Immature natural killer cell (primary cell): ENCODE data around the gene SNRPN. TPM values are rescaled to one million over a fixed set of nuclear protein-coding genes. Genes with fewer than 3 reads are reported as not detected.
"Not testable (repeated sequence)": the region's sequence is repeated elsewhere in the genome, so short reads cannot be mapped to it uniquely, and the experiment has no call there.

Experiments used
- DNase-seq, 3 donors: peaks; one replicate each; pipeline ENCODE4 v3.0.0; 2022; ENCODE audit warnings: mixed read lengths in 1 of 3
- H3K27ac Mint-ChIP-seq, 6 donors: one replicate each; pipeline ENCODE4 v1.8.0; 2020; ENCODE audit warnings: mixed read lengths in 6 of 6, mild to moderate bottlenecking in 5 of 6, inconsistent platforms in 4 of 6, moderate library complexity in 3 of 6
- H3K27me3 Mint-ChIP-seq, 3 donors: one replicate each; pipeline ENCODE4 v1.8.0; 2020 to 2021; ENCODE audit warnings: low read depth in 3 of 3, mild to moderate bottlenecking in 3 of 3, mixed read lengths in 3 of 3, moderate library complexity in 3 of 3, inconsistent platforms in 1 of 3
- H3K36me3 Mint-ChIP-seq, 3 donors: one replicate each; pipeline ENCODE4 v1.8.0; 2020; ENCODE audit warnings: mixed read lengths in 3 of 3, inconsistent platforms in 2 of 3, mild to moderate bottlenecking in 2 of 3
- H3K4me1 Mint-ChIP-seq, 2 donors: one replicate each; pipeline ENCODE4 v1.8.0; 2020; ENCODE audit warnings: inconsistent platforms in 2 of 2, mild to moderate bottlenecking in 2 of 2, mixed read lengths in 2 of 2, moderate library complexity in 1 of 2
- H3K4me3 Mint-ChIP-seq, 5 donors: one replicate each; pipeline ENCODE4 v1.8.0; 2020; ENCODE audit warnings: mild to moderate bottlenecking in 5 of 5, mixed read lengths in 5 of 5, inconsistent platforms in 3 of 5, moderate library complexity in 3 of 5
- H3K9me3 Mint-ChIP-seq, 6 donors: one replicate each; pipeline ENCODE4 v1.8.0; 2020; ENCODE audit warnings: mild to moderate bottlenecking in 6 of 6, mixed read lengths in 6 of 6, inconsistent platforms in 4 of 6, moderate library complexity in 3 of 6
- polyA plus RNA-seq, 3 donors: library from polyadenylated mRNA; unstranded; fragments of 300-500 nt; fragmentation: Illumina TruSeq; gene quantifications; one replicate each; pipeline ENCODE4 v1.2.3, GENCODE V29; 2021

SNRPN gene
- polyA plus RNA-seq, 3 donors from 2014 or later: 247 to 301 (median 272) TPM

DNA sequence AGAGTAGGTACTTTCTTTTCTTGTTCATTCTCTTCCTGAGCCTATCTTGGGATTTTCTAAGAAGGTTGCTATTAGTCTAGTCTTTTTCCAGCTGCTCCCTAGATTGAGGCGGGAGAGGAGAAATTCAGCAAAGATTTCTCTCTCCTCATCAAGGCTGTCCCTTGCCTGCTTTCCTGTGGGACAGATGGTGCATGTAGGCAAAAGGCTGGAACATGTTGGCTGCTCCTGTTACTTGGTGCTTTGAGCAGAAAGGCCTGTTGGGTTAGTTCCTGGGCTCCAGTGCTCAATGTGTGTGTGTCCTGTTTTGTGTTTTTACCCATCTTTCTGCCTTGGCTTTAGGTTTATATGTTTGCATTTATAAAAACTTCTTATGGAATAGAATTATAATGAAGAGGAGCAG is 9.1 kb upstream of the SNRPN start:
- Mint-ChIP-seq H3K27me3 (peaks cover 2 to 6% (median 3%) of the 10 kb centered on the region in 3 donors), H3K27ac (no peak overlapping the region), H3K4me3 (no peak overlapping the region), H3K9me3 (peaks cover 0 to 12% (median 4%) of the 10 kb centered on the region in 6 donors), H3K36me3 (no peaks in the 10 kb centered on the region), H3K4me1 (no peaks in the 10 kb centered on the region)
- DNase-seq: no peak

DNA sequence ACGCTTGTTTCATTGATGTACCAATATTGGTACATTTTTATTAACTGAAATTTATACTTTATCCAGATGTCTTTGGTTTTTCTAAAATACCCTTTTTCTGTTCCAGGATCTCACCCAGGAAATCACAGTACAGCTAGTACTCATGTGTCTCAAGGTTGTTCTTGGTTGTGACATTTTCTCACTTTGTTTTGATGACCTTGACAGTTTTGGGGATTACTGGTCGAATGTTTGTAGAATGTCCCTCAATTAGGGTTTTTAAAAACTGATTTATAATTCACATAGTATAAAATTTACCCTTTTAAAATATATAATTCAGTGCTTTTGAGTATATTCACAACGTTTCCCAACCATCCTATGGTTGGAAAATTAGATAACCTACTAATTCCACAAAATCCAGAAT is 6.3 kb upstream of the SNRPN start:
- Mint-ChIP-seq H3K27me3 (peaks cover 2 to 9% (median 3%) of the 10 kb centered on the region in 3 donors), H3K4me3 (no peak overlapping the region), H3K36me3 (no peaks in the 10 kb centered on the region), H3K4me1 (no peaks in the 10 kb centered on the region), H3K9me3 (peaks cover 0 to 6% (median 3%) of the 10 kb centered on the region in 6 donors), H3K27ac (no peak overlapping the region)
- DNase-seq: no peak

DNA sequence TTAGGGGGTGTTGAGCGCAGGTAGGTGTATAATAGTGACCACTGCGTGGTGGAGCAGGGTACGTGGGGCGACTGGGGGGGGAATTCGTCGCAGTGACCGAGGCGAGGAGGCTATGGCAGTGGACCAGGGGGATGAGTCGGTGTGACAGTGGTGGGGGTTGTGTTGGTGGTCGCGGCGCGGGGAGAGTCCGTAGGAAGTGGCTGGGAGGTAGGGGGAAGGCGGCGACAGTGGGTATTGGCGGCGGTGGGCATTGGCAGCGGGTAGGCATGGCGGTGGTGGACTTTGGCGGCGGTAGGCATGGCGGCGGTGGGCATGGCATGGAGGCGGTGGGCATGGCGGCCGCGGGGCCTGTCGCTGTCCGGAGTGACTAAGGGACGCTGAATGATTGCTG is 739 bp downstream of the SNRPN start:
- Mint-ChIP-seq H3K27ac (peak overlapping the region; percentile 93 to 99 (median 96)), H3K36me3 (no peaks in the 10 kb centered on the region), H3K4me1 (peaks cover 26 to 44% of the 10 kb centered on the region in 2 donors), H3K4me3 (peak overlapping the region; percentile 92 to 99 (median 94)), H3K9me3 (peaks cover 0 to 9% (median 4%) of the 10 kb centered on the region in 6 donors), H3K27me3 (peaks cover 16 to 22% (median 19%) of the 10 kb centered on the region in 3 donors)
- DNase-seq: peak; percentile 39 to 49 (median 39)

DNA sequence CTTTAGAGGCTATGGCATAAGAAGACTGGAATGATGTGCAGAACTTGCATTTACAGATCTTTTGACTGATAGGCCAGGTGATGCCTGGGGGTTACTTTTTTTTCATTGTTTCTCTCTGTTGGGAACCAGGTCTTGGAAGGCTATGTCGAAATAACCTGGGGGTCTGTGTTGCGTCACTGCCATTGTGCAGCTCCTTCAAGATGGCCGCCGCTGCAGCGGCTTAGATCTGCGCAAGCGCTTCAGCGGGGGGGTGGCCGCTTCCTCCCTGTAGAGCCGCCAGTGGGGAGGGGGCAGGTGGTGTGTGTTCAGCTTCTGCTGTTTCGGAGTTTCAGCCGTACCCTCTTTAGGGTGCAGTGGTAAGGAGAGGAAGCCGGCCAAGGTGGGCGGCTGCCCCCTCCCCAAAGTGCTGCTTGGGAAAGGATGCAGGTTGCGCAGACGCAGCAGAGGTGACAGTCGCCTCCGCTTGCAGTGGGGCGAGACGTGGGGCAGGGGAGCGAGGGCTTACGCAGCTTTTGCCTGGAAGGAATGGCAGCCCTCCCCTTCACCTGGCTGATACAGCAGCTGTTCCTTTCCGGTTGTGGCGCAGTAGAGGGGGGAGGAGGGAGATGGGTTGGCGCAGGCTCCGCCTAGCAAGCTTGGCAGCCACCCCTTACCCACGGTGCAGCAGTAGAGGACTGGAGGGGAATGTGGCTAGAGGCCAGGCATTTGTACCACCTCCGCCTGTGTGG is 1.5 kb downstream of the SNRPN start:
- Mint-ChIP-seq H3K27me3 (peaks cover 16 to 19% (median 19%) of the 10 kb centered on the region in 3 donors), H3K4me1 (peaks cover 32 to 52% of the 10 kb centered on the region in 2 donors), H3K27ac (peak overlapping the region; percentile 93 to 99 (median 96)), H3K36me3 (no peaks in the 10 kb centered on the region), H3K4me3 (peak overlapping the region; percentile 92 to 99 (median 94)), H3K9me3 (peaks cover 0 to 9% (median 2%) of the 10 kb centered on the region in 6 donors)
- DNase-seq: peak; percentile 60 to 70 (median 65)

DNA sequence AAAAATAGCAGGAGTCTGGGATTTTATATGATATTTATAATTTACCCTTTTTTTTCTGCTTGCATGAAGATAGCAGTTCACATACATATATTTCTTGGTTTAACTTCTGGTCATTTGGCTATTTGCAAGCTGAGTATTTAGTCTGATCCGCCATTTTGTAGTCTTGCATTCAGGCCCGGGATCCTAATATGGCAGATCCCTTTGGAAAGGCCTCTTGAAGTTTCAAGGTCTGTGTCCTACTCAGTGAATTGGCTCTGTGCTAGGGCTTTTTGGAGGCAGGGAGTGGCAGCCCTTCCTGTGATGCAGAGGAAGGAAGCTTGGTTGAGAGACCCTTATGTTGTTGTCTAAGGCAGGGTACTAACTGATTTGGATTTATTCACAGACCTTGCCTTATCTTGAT is 2.9 kb downstream of the SNRPN start:
- Mint-ChIP-seq H3K27ac (peak overlapping the region in 5 of 6 donors; percentile 18 to 65 (median 53)), H3K27me3 (peaks cover 16 to 19% (median 18%) of the 10 kb centered on the region in 3 donors), H3K4me3 (peak overlapping the region; percentile 19 to 94 (median 58)), H3K4me1 (peaks cover 32 to 55% of the 10 kb centered on the region in 2 donors), H3K36me3 (no peaks in the 10 kb centered on the region), H3K9me3 (peaks cover 0 to 9% (median under 1%) of the 10 kb centered on the region in 6 donors)
- DNase-seq: no peak

DNA sequence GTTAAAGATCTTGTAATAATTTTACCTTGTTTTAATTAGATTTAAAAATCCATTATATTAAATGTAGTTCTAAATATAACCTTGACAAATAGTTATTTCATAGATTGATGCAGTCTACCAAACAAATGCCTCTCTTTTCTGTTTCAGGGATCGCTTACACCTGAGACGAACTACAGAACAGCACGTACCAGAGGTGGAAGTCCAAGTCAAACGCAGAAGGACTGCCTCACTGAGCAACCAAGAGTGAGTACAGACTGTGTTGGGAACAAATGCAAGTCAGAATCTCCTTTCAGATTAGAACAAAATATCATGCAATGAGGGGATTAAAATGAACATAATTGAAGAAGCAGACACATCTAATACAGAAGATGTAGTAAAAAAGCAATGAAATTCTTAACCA is 7.2 kb downstream of the SNRPN start:
- Mint-ChIP-seq H3K9me3 (peaks cover 0 to 8% (median under 1%) of the 10 kb centered on the region in 6 donors), H3K4me1 (peaks cover 27 to 67% of the 10 kb centered on the region in 2 donors), H3K27ac (no peak overlapping the region), H3K36me3 (peaks cover 6 to 23% (median 9%) of the 10 kb centered on the region in 3 donors), H3K4me3 (no peak overlapping the region), H3K27me3 (peaks cover 0 to 1% (median under 1%) of the 10 kb centered on the region in 3 donors)
- DNase-seq: no peak

DNA sequence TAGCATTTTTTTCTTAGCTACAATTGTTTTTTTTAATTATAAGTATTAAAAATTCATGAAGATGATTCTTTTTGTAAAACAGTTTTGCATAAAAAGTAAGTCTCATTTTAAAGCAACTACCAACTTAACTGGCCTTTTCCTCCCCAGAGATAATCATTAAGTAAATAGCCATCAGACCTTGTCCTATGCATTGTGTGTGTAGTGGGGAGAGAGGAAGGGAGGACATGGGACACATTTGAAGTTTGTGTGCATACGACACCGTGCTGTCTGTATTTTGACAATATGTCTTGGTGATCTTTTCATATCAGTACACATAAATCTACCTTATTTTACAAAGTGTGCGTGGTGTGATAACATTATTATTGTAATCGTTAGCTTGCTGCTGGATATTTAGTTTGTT is 8.1 kb downstream of the SNRPN start:
- no peak for DNase-seq
- Mint-ChIP-seq H3K36me3 (peaks cover 8 to 29% (median 13%) of the 10 kb centered on the region in 3 donors), H3K9me3 (peaks cover 0 to 4% (median under 1%) of the 10 kb centered on the region in 6 donors), H3K4me1 (peaks cover 21 to 60% of the 10 kb centered on the region in 2 donors), H3K27me3 (peaks cover 0 to 2% (median 1%) of the 10 kb centered on the region in 3 donors), H3K4me3 (no peak overlapping the region), H3K27ac (no peak overlapping the region)

DNA sequence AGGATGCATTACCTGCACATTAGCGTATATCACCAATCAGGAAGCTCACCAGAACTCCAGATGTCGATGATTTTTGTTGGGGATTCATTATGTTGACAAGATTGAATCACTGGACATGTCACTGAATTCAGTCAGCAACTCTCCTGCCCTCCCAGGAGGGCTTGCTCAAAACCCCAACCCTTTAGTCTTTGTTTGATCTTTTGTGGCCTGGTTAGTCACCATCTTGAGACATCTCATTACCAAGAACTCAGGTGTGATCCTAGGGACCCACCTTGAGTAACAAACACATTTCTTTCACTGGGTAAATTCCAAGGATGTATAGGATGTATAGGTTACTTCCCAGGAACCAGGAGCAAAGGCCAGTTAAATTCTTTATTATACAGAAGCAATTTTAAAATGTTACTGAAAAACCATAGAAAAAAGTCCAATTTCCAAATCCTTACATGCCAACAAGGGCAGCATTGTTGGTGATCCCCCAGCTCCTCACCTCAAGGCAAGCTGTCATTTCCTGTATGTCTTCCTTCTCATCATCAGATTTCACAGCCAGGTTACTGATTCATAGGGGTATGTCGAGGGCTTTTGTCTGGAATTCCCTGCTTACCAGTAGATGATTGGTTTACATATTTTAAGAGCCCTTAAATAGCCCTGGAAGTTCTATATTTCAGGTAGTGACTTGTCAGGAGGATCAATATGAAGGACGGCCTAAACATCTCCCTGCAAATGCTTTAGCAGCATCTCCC is 11.7 kb downstream of the SNRPN start:
- Mint-ChIP-seq H3K27me3 (peaks cover 0 to 2% (median 1%) of the 10 kb centered on the region in 3 donors), H3K4me3 (no peak overlapping the region), H3K27ac (no peak overlapping the region), H3K9me3 (peaks cover 0 to 4% (median under 1%) of the 10 kb centered on the region in 6 donors), H3K36me3 (peaks cover 8 to 47% (median 32%) of the 10 kb centered on the region in 3 donors), H3K4me1 (peaks cover 0 to 25% of the 10 kb centered on the region in 2 donors)
- DNase-seq: no peak

DNA sequence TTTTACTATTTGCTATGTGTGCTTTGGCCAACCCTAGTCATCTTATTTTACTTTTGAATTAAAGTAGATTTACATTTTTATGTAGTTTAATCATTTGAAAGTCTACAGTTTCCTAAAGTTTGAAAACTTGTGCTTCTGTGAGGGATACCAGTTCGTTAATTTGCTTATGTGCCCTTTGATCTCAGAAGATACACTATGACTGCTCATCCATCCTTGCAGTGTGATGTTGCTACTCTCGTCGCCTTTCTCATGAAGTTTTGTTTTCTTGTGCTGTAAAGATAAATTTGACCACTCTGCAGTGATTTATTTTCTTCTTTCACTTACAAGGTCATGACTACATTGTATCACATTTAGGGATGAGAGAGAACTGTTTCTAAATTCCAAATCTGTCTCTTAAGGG is 16.3 kb downstream of the SNRPN start:
- Mint-ChIP-seq H3K27me3 (peaks cover 2% of the 10 kb centered on the region in 3 donors), H3K4me1 (peaks cover 0 to 11% of the 10 kb centered on the region in 2 donors), H3K27ac (no peak overlapping the region), H3K9me3 (peaks cover 0 to 7% (median under 1%) of the 10 kb centered on the region in 6 donors), H3K4me3 (no peak overlapping the region), H3K36me3 (peaks cover 17 to 48% (median 46%) of the 10 kb centered on the region in 3 donors)
- DNase-seq: no peak

DNA sequence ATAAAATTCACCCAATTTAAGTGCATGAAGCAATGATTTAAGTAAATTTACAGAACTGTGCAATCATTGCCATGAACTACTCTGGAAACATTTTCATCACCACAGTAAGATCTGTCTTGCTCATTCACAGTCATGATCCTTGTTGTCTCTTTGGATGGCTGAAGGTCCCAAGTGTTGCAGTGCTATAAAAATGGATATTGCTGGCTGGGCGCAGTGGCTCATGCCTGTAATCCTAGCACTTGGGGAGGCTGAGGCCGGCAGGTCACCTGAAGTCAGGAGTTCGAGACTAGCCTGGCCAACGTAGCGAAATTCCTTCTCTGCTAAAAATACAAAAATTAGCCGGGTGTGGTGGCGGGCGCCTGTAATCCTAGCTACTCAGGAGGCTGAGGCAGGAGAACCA is 17.0 kb downstream of the SNRPN start:
- H3K27me3 Mint-ChIP-seq: peaks cover 2% of the 10 kb centered on the region in 3 donors
- H3K36me3 Mint-ChIP-seq: peaks cover 19 to 52% (median 51%) of the 10 kb centered on the region in 3 donors
- no peak for DNase-seq
- H3K4me1 Mint-ChIP-seq: peaks cover 1 to 3% of the 10 kb centered on the region in 2 donors
- peaks cover 0 to 7% (median under 1%) of the 10 kb centered on the region in 6 donors for H3K9me3 Mint-ChIP-seq
- H3K4me3 Mint-ChIP-seq: no peak overlapping the region
- no peak overlapping the region for H3K27ac Mint-ChIP-seq

DNA sequence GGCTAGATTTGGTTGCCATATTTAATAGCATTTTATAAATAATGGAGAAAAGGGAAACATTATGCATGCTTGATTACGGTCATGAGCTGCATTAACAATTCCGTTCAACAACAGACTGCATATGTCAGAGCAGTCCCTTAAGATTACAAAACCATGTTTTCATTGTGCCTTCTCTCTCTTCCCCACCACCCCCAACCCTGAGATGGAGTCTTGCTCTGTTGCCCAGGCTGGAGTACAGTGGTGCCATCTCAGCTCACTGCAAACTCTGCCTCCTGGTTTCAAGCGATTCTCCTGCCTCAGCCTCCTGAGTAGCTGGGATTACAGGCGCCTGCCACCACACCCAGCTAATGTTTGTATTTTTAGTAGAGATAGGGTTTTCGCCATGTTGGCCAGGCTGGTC is 17.9 kb downstream of the SNRPN start:
- not testable (repeated sequence) for DNase-seq, H3K27ac Mint-ChIP-seq, H3K27me3 Mint-ChIP-seq, H3K4me1 Mint-ChIP-seq, H3K4me3 Mint-ChIP-seq, H3K9me3 Mint-ChIP-seq
- peaks cover 17 to 53% (median 51%) of the 10 kb centered on the region in 3 donors for H3K36me3 Mint-ChIP-seq

DNA sequence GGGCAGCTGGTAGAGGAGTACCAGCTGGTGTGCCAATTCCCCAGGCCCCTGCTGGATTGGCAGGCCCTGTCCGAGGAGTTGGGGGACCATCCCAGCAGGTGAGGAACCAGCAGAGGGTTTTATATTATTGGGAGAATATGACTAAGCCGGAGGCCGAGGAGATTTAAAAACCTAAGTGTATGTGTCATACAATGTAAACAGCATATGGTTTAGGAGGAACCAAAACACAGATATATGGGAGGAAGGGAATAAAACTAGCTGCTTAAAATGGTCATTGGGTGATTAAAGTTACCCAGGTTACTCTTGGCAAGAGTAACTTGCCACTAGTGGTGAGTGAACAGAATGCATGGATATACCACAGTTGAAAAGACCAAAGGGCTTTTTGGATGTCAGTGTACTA is 22.1 kb downstream of the SNRPN start:
- no peak overlapping the region for H3K4me3 Mint-ChIP-seq
- peaks cover 1 to 7% (median 5%) of the 10 kb centered on the region in 6 donors for H3K9me3 Mint-ChIP-seq
- H3K36me3 Mint-ChIP-seq: peaks cover 22 to 61% (median 49%) of the 10 kb centered on the region in 3 donors
- peaks cover 0 to 4% (median 2%) of the 10 kb centered on the region in 3 donors for H3K27me3 Mint-ChIP-seq
- no peak overlapping the region for H3K27ac Mint-ChIP-seq
- no peak for DNase-seq
- peaks cover 0 to 1% of the 10 kb centered on the region in 2 donors for H3K4me1 Mint-ChIP-seq

DNA sequence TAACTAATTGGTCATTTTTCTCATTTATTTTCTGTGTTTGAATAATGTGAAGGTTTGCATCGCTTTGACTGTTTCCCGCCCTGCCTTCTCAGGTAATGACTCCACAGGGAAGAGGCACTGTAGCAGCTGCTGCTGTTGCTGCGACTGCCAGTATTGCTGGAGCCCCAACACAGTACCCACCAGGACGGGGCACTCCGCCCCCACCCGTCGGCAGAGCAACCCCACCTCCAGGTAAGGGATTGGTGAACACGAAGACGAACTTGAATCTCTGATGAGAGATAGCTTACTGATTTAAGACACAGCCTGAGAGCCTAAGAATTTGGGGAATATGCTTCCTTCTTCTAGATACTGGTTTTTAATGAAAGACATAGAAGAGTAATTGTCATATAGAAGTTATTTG is 22.9 kb downstream of the SNRPN start:
- Mint-ChIP-seq H3K4me1 (peaks cover 0 to 1% of the 10 kb centered on the region in 2 donors), H3K4me3 (no peak overlapping the region), H3K36me3 (peaks cover 22 to 69% (median 49%) of the 10 kb centered on the region in 3 donors), H3K9me3 (peaks cover 2 to 7% (median 5%) of the 10 kb centered on the region in 6 donors), H3K27me3 (peaks cover 0 to 4% (median 2%) of the 10 kb centered on the region in 3 donors), H3K27ac (no peak overlapping the region)
- no peak for DNase-seq

DNA sequence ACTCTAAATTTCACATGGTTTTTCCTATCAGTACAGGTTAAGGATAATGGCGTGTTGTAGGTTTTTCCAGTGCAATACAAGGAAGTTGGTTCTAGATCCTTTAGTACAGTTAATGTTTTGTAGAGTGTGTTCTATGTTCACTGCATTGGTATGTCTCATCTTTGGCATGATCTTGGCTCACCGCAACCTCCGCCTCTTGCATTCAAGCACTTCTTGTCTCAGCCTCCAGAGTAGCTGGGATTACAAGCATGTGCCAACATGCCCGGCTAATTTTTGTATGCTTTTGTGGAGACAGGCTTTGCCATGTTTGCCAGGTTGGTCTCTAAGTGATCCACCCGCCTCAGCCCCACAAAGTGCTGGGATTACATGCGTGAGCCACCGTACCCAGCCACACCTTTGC is 30.4 kb downstream of the SNRPN start:
- H3K4me3 Mint-ChIP-seq: no peak overlapping the region
- peaks cover 11 to 59% (median 29%) of the 10 kb centered on the region in 3 donors for H3K36me3 Mint-ChIP-seq
- H3K4me1 Mint-ChIP-seq: peaks cover 4 to 9% of the 10 kb centered on the region in 2 donors
- H3K27ac Mint-ChIP-seq: no peak overlapping the region
- H3K9me3 Mint-ChIP-seq: peaks cover 0 to 6% (median 0%) of the 10 kb centered on the region in 6 donors
- no peaks in the 10 kb centered on the region for H3K27me3 Mint-ChIP-seq
- no peak for DNase-seq
